ENCODE measurements around the gene GIT2.

DNA sequence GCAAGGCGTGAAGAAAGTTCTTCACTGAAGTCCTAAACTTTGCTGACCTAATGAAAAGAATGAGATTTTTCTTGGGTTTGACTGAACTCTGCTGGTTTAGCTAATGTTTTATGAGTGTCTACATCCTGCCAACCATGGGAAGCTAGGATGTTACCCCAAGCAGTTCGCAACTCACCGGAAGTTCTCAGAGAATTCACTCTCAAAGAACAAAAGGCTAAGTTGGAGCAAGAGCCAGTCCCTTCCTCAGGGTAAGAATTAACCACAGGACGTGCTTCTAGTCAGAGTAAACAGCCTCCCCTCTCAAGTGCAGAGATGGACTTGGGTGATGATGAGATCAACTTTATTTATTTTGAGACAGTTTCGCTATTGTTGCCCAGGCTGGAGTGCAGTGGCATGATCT, 58.8 kb downstream of the GIT2 start:
- TF ChIP-seq, protein P1, sequence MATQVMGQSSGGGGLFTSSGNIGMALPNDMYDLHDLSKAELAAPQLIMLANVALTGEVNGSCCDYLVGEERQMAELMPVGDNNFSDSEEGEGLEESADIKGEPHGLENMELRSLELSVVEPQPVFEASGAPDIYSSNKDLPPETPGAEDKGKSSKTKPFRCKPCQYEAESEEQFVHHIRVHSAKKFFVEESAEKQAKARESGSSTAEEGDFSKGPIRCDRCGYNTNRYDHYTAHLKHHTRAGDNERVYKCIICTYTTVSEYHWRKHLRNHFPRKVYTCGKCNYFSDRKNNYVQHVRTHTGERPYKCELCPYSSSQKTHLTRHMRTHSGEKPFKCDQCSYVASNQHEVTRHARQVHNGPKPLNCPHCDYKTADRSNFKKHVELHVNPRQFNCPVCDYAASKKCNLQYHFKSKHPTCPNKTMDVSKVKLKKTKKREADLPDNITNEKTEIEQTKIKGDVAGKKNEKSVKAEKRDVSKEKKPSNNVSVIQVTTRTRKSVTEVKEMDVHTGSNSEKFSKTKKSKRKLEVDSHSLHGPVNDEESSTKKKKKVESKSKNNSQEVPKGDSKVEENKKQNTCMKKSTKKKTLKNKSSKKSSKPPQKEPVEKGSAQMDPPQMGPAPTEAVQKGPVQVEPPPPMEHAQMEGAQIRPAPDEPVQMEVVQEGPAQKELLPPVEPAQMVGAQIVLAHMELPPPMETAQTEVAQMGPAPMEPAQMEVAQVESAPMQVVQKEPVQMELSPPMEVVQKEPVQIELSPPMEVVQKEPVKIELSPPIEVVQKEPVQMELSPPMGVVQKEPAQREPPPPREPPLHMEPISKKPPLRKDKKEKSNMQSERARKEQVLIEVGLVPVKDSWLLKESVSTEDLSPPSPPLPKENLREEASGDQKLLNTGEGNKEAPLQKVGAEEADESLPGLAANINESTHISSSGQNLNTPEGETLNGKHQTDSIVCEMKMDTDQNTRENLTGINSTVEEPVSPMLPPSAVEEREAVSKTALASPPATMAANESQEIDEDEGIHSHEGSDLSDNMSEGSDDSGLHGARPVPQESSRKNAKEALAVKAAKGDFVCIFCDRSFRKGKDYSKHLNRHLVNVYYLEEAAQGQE (IDR thresholded peaks at IDR 0.05; ENCODE audit: unreplicated experiment) = no peak
- TF ChIP-seq EZH2 (IDR thresholded peaks at IDR 0.05; ENCODE audit: low read depth, unreplicated experiment) (no peak), POLR2AphosphoS5 (IDR thresholded peaks at IDR 0.05; ENCODE audit: low read depth) (no peak)
- TF ChIP-seq, protein P2, sequence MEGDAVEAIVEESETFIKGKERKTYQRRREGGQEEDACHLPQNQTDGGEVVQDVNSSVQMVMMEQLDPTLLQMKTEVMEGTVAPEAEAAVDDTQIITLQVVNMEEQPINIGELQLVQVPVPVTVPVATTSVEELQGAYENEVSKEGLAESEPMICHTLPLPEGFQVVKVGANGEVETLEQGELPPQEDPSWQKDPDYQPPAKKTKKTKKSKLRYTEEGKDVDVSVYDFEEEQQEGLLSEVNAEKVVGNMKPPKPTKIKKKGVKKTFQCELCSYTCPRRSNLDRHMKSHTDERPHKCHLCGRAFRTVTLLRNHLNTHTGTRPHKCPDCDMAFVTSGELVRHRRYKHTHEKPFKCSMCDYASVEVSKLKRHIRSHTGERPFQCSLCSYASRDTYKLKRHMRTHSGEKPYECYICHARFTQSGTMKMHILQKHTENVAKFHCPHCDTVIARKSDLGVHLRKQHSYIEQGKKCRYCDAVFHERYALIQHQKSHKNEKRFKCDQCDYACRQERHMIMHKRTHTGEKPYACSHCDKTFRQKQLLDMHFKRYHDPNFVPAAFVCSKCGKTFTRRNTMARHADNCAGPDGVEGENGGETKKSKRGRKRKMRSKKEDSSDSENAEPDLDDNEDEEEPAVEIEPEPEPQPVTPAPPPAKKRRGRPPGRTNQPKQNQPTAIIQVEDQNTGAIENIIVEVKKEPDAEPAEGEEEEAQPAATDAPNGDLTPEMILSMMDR (conservative IDR thresholded peaks at IDR 0.05; ENCODE audit: low read depth in 2 of 2) = no peak

Data from GM23338 (cell line).